Endodermal cell (in vitro differentiated cells): Measurements from ENCODE around the gene SGCD. TPM values are rescaled to one million over a fixed set of nuclear protein-coding genes. Genes with fewer than 3 reads are reported as not detected.

Source experiments
- DNase-seq: peaks from one replicate; pipeline ENCODE4 v3.0.0-alpha.2; 2017
- H3K27ac ChIP-seq: 2 replicates; pipeline ENCODE4 v1.5.1; 2013; ENCODE audit warnings: mild to moderate bottlenecking, low read depth, low read length, moderate library complexity
- H3K27me3 ChIP-seq: 2 replicates; pipeline ENCODE4 v1.6.1; 2013; ENCODE audit warnings: mild to moderate bottlenecking, low read length, moderate library complexity; ENCODE audit not compliant: insufficient read depth, control insufficient read depth, poor library complexity, severe bottlenecking
- H3K36me3 ChIP-seq: 2 replicates; pipeline ENCODE4 v1.7.0; 2013; ENCODE audit warnings: mild to moderate bottlenecking, low read length, moderate library complexity; ENCODE audit not compliant: control insufficient read depth, insufficient read depth
- H3K4me1 ChIP-seq: one replicate; pipeline ENCODE4 v1.7.0; 2013; ENCODE audit warnings: low read length; ENCODE audit not compliant: control insufficient read depth, insufficient read depth
- H3K4me3 ChIP-seq: 2 replicates; pipeline ENCODE4 v1.5.1; 2013; ENCODE audit warnings: mild to moderate bottlenecking, low read length, moderate library complexity
- H3K9ac ChIP-seq: 2 replicates; pipeline ENCODE4 v1.6.1; 2013; ENCODE audit warnings: mild to moderate bottlenecking, low read length, moderate library complexity; ENCODE audit not compliant: poor library complexity, severe bottlenecking; ENCODE audit errors: extremely low read depth
- H3K9me3 ChIP-seq: 2 replicates; pipeline ENCODE4 v1.6.1; 2013; ENCODE audit warnings: mild to moderate bottlenecking, low read length, moderate library complexity; ENCODE audit not compliant: control insufficient read depth
- H3K27ac Mint-ChIP-seq: 2 replicates; pipeline ENCODE4 v1.8.0; 2020; ENCODE audit warnings: mixed read lengths
- H3K27me3 Mint-ChIP-seq: 2 replicates; pipeline ENCODE4 v1.8.0; 2021; ENCODE audit warnings: mild to moderate bottlenecking, mixed read lengths; ENCODE audit not compliant: insufficient read depth
- H3K36me3 Mint-ChIP-seq: 2 replicates; pipeline ENCODE4 v1.8.0; 2020; ENCODE audit warnings: low read depth, mixed read lengths
- H3K4me1 Mint-ChIP-seq: 2 replicates; pipeline ENCODE4 v1.8.0; 2020; ENCODE audit warnings: mixed read lengths
- H3K4me3 Mint-ChIP-seq: 2 replicates; pipeline ENCODE4 v1.8.0; 2020; ENCODE audit warnings: mild to moderate bottlenecking, moderate library complexity, mixed read lengths
- H3K9me3 Mint-ChIP-seq: 2 replicates; pipeline ENCODE4 v1.8.0; 2020; ENCODE audit warnings: mild to moderate bottlenecking, mixed read lengths
- WGBS, 2 experiments: methylation state at CpG; one replicate each; pipeline versions ENCODE4 v1.1.5 to v1.1.7; 2013; ENCODE audit warnings: missing lambda C conversion rate in 2 of 2, mixed read lengths in 1 of 2; ENCODE audit not compliant: insufficient coverage in 1 of 2, insufficient read length in 1 of 2; 5-methylcytosine and 5-hydroxymethylcytosine counted together
- total RNA-seq, 2 donors: library from RNA; stranded (reverse); fragmentation: NEBNext Ultra II Directional in 1 of 2; extraction: Animal tissue kit (Norgen Biotek cat#: 25700) in 1 of 2; gene quantifications; 2 replicates in 1 of 2; 3 replicates in 1 of 2; pipeline ENCODE4 v1.2.1, GENCODE V29; 2021
- TF ChIP-seq, protein P1 (sequence below): fragments of 200-600 bp; sonication (generic); conservative IDR thresholded peaks from 2 replicates; pipeline ENCODE4 v1.5.0; 2021; ENCODE audit warnings: antibody characterized with exemption, mild to moderate bottlenecking

The SGCD gene
- total RNA-seq, 2 donors from 2014 or later = 0.04 to 0.42 TPM

GRCh38 chr5:156778752-156779151 lies 451.8 kb downstream of the SGCD start:
- H3K9me3 Mint-ChIP-seq = no peaks in the 10 kb centered on the region
- no peak overlapping the region for H3K27ac Mint-ChIP-seq
- no peaks in the 10 kb centered on the region for H3K4me1 ChIP-seq
- no peak overlapping the region for H3K4me3 Mint-ChIP-seq
- no peaks in the 10 kb centered on the region for H3K36me3 ChIP-seq
- WGBS, 2 experiments = 94 to 96% methylated on average over 2 of the region's 2 CpGs
- H3K27me3 ChIP-seq = no peaks in the 10 kb centered on the region
- no peak for DNase-seq
- no peaks in the 10 kb centered on the region for H3K4me1 Mint-ChIP-seq
- no peaks in the 10 kb centered on the region for H3K9me3 ChIP-seq
- H3K4me3 ChIP-seq = no peak overlapping the region
- no peaks in the 10 kb centered on the region for H3K27me3 Mint-ChIP-seq
- no peak overlapping the region for H3K27ac ChIP-seq
- no peaks in the 10 kb centered on the region for H3K36me3 Mint-ChIP-seq
- TF ChIP-seq, protein P1, sequence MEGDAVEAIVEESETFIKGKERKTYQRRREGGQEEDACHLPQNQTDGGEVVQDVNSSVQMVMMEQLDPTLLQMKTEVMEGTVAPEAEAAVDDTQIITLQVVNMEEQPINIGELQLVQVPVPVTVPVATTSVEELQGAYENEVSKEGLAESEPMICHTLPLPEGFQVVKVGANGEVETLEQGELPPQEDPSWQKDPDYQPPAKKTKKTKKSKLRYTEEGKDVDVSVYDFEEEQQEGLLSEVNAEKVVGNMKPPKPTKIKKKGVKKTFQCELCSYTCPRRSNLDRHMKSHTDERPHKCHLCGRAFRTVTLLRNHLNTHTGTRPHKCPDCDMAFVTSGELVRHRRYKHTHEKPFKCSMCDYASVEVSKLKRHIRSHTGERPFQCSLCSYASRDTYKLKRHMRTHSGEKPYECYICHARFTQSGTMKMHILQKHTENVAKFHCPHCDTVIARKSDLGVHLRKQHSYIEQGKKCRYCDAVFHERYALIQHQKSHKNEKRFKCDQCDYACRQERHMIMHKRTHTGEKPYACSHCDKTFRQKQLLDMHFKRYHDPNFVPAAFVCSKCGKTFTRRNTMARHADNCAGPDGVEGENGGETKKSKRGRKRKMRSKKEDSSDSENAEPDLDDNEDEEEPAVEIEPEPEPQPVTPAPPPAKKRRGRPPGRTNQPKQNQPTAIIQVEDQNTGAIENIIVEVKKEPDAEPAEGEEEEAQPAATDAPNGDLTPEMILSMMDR = no peak
- H3K9ac ChIP-seq = no peak overlapping the region

DNA sequence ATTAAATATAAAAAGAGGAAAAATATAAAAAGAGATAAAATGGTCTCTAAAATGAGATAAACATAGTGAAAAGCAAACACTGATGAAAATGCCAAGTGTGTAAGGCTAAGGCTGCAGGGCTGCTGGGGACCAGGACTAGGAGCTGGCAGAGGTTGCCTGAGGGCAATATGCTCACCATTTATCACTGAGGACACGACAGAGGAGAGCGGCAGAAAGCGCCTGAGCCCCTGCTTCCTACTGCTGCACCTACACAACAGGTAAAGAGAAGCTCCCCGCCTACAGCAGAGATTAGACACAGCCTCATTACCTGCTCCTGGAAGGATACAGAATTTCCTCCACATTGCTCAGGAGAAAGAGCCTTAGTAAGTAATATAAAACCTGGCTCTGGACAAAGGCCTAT lies 452.5 kb downstream of the SGCD start:
- no peaks in the 10 kb centered on the region for H3K4me1 Mint-ChIP-seq
- no peak overlapping the region for H3K4me3 ChIP-seq
- no peak overlapping the region for H3K9ac ChIP-seq
- H3K27ac Mint-ChIP-seq = no peak overlapping the region
- no peaks in the 10 kb centered on the region for H3K27me3 ChIP-seq
- no peaks in the 10 kb centered on the region for H3K9me3 ChIP-seq
- no peak overlapping the region for H3K27ac ChIP-seq
- no peaks in the 10 kb centered on the region for H3K27me3 Mint-ChIP-seq
- H3K36me3 ChIP-seq = no peaks in the 10 kb centered on the region
- no peak overlapping the region for H3K4me3 Mint-ChIP-seq
- WGBS, 2 experiments = 91 to 92% methylated on average over 2 to 4 of the region's 4 CpGs
- H3K36me3 Mint-ChIP-seq = no peaks in the 10 kb centered on the region
- TF ChIP-seq, protein P1 = no peak
- no peaks in the 10 kb centered on the region for H3K9me3 Mint-ChIP-seq
- no peak for DNase-seq
- no peaks in the 10 kb centered on the region for H3K4me1 ChIP-seq

GRCh38 chr5:156783092-156783491 lies 456.1 kb downstream of the SGCD start:
- no peak overlapping the region for H3K27ac ChIP-seq
- H3K9me3 ChIP-seq = no peaks in the 10 kb centered on the region
- Mint-ChIP-seq H3K4me3 (no peak overlapping the region), H3K27ac (no peak overlapping the region), H3K4me1 (no peaks in the 10 kb centered on the region), H3K27me3 (no peaks in the 10 kb centered on the region), H3K36me3 (no peaks in the 10 kb centered on the region), H3K9me3 (no peaks in the 10 kb centered on the region)
- no peaks in the 10 kb centered on the region for H3K36me3 ChIP-seq
- H3K27me3 ChIP-seq = no peaks in the 10 kb centered on the region
- no peak overlapping the region for H3K9ac ChIP-seq
- WGBS, 2 experiments = 87 to 100% methylated on average over 3 to 5 of the region's 5 CpGs
- TF ChIP-seq, protein P1 = no peak
- no peaks in the 10 kb centered on the region for H3K4me1 ChIP-seq
- DNase-seq = no peak
- no peak overlapping the region for H3K4me3 ChIP-seq
